Pancreas (tissue), 10 donors: Measurements from ENCODE around the gene SEH1L. TPM values are rescaled to one million over a fixed set of nuclear protein-coding genes. Genes with fewer than 3 reads are reported as not detected.

Experiments
- ATAC-seq, 4 donors: fragments of 200-7000 bp; cut with Tn5 transposase; one replicate each; pipeline versions ENCODE4 v1.8.0 to v1.9.1; 2020; ENCODE audit warnings: mild to moderate bottlenecking in 4 of 4, moderate library complexity in 4 of 4
- DNase-seq, 6 donors: peaks; one replicate each; pipeline ENCODE4 v3.0.0-alpha.2; 2020
- FAIRE-seq: peaks from 2 replicates; lab custom pipeline; 2012; peaks lifted over from hg19 to GRCh38; lab: Jason Lieb, UNC
- H3K27ac ChIP-seq, 4 donors: fragments of 200-600 bp; sonication (generic); 1 replicate in 3 of 4; 2 replicates in 1 of 4; pipeline versions ENCODE4 v1.5.0 to v1.8.0; 2020
- H3K27me3 ChIP-seq, 4 donors: fragments of 200-600 bp; one replicate each; pipeline ENCODE4 v1.8.0; 2021
- H3K36me3 ChIP-seq, 3 donors: fragments of 200-600 bp; sonication (generic) in 1 of 3; one replicate each; pipeline versions ENCODE4 v1.5.0 to v1.8.0; 2020 to 2021
- H3K4me1 ChIP-seq, 3 donors: fragments of 200-600 bp; one replicate each; pipeline ENCODE4 v1.8.0; 2021
- H3K4me3 ChIP-seq, 4 donors: fragments of 200-600 bp; sonication (generic) in 2 of 4; one replicate each; pipeline versions ENCODE4 v1.5.0 to v1.8.0; 2020 to 2021
- H3K9me3 ChIP-seq, 4 donors: fragments of 200-600 bp; one replicate each; pipeline ENCODE4 v1.8.0; 2021
- CTCF ChIP-seq, 4 donors: fragments of 200-600 bp; sonication (generic) in 3 of 4; IDR thresholded peaks; one replicate each; pipeline versions ENCODE4 v1.5.0 to v1.8.0; 2021; ENCODE audit warnings: antibody characterized with exemption in 4 of 4
- WGBS, 2 donors: extraction: QIAGEN DNeasy Blood & Tissue Kit; methylation state at CpG; one replicate each; pipeline ENCODE4 v1.1.7; 2013; 5-methylcytosine and 5-hydroxymethylcytosine counted together
- intact Hi-C, 3 donors: fragments of 100-400 bp; cut with DNase I; formaldehyde crosslinking; loops; one replicate each; pipeline versions ENCODE4 v1.11.1 to v1.14.2; 2022
- polyA plus RNA-seq, 2 donors: library from polyadenylated mRNA; stranded (reverse); fragments of 200-250 nt; gene quantifications; one replicate each; pipeline ENCODE4 v1.2.3, GENCODE V29; 2013
- total RNA-seq, 6 donors: library from RNA; stranded (reverse); fragmentation: NEBNext Ultra II Directional in 4 of 6; extraction: Animal tissue kit (Norgen Biotek cat#: 25700) in 4 of 6; gene quantifications; one replicate each; pipeline versions ENCODE4 v1.2.1 to v1.2.4, GENCODE V29; 2021 to 2023
- donor health status: healthy with polysubstance abuse.
- donor health status: DM: no; HTN: no; CAD: no; lungs with moderate emphysema.
- donor health status: DM: no; HTN: no; CAD: no.
- donor health status: control.
- donor health status: control.
- donor health status: Bipolar disorder and iron deficiency.
- donor health status: DM: yes; HTN: yes; CAD: no.
- donor health status: DM: no; HTN: no; CAD: no.
- donor health status: DM: no; HTN: no; CAD: no.
- donor health status: DM: yes; HTN: yes; CAD: no.

Gene SEH1L
- total and polyA plus RNA-seq, 8 donors: 9.4 to 23.7 (median 17.7) TPM

DNA sequence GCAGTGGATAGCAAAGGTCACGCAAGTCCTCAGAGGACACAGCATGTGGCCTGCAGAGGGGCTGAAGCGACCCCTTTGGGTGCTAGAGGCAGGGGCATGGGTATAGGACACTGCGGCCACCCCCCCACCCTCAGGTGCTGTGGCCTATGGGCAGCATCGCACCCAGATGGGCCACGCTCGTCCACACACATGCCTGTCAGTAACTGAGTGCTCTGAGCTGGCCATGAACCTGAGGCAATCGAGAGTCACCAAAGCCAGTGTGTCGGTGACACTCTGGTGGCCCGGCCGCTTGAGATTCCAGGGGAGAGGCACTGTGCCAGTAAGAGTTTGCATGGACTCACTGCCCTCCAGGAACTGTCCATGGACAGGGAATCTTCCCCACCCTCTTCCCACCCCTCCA, 41.0 kb upstream of the SEH1L start:
- intact Hi-C loops: no loop called here
- Histone ChIP-seq H3K27me3 (peaks cover 0 to 3% (median 0%) of the 10 kb centered on the region in 4 donors), H3K9me3 (no peaks in the 10 kb centered on the region), H3K4me3 (no peak overlapping the region), H3K36me3 (no peaks in the 10 kb centered on the region), H3K27ac (no peak overlapping the region), H3K4me1 (no peaks in the 10 kb centered on the region)
- DNase-seq (no peak), ATAC-seq (no peak), FAIRE-seq (no peak)
- WGBS, 2 donors: 74 to 75% methylated on average over 10 of the region's 10 CpGs
- no peak for TF ChIP-seq CTCF (IDR thresholded peaks at IDR 0.05)

GRCh38 chr18:12907258-12907925, 40.4 kb upstream of the SEH1L start:
- ATAC-seq (no peak), DNase-seq (no peak), FAIRE-seq (no peak)
- intact Hi-C loops: no loop called here
- H3K36me3 ChIP-seq: no peaks in the 10 kb centered on the region
- no peaks in the 10 kb centered on the region for H3K4me1 ChIP-seq
- H3K27ac ChIP-seq: no peak overlapping the region
- H3K27me3 ChIP-seq: peaks cover 0 to 3% (median 0%) of the 10 kb centered on the region in 4 donors
- H3K4me3 ChIP-seq: no peak overlapping the region
- 53 to 54% methylated on average over 8 of the region's 8 CpGs for WGBS, 2 donors
- no peaks in the 10 kb centered on the region for H3K9me3 ChIP-seq
- TF ChIP-seq CTCF (IDR thresholded peaks at IDR 0.05): no peak

- Histone ChIP-seq H3K4me1 (no peaks in the 10 kb centered on the region), H3K27ac (no peak overlapping the region), H3K4me3 (no peak overlapping the region), H3K9me3 (no peaks in the 10 kb centered on the region), H3K36me3 (no peaks in the 10 kb centered on the region), H3K27me3 (peaks cover 0 to 3% (median 0%) of the 10 kb centered on the region in 4 donors)
- DNase-seq (no peak), ATAC-seq (no peak), FAIRE-seq (no peak)
- WGBS, 2 donors: 64 to 76% methylated on average over 4 of the region's 4 CpGs
- TF ChIP-seq CTCF (IDR thresholded peaks at IDR 0.05): no peak
- intact Hi-C loops: no loop called here
Measured at GRCh38 chr18:12908706-12909105, 39.1 kb upstream of the SEH1L start.

- FAIRE-seq: no peak
- Histone ChIP-seq H3K27me3 (peaks cover 0 to 3% (median 0%) of the 10 kb centered on the region in 4 donors), H3K4me1 (no peaks in the 10 kb centered on the region), H3K9me3 (no peaks in the 10 kb centered on the region), H3K4me3 (peak overlapping the region in 3 of 4 donors; percentile 11 to 43 (median 12)), H3K27ac (no peak overlapping the region), H3K36me3 (no peaks in the 10 kb centered on the region)
- TF ChIP-seq CTCF (IDR thresholded peaks at IDR 0.05): no peak
- intact Hi-C loops: no loop called here
- WGBS, 2 donors: 13 to 17% methylated on average over 68 to 75 of the region's 75 CpGs
- peak; percentile 38 to 80 (median 65) for ATAC-seq
- DNase-seq: peak in 2 of 6 donors; percentile 68
Measured at GRCh38 chr18:12911025-12911928, 36.5 kb upstream of the SEH1L start.
